ENCODE measurements around the gene OSBP2.
A peak's percentile ranks its signal among the peaks of the same experiment; 100 is the strongest.

Gene OSBP2

DNA sequence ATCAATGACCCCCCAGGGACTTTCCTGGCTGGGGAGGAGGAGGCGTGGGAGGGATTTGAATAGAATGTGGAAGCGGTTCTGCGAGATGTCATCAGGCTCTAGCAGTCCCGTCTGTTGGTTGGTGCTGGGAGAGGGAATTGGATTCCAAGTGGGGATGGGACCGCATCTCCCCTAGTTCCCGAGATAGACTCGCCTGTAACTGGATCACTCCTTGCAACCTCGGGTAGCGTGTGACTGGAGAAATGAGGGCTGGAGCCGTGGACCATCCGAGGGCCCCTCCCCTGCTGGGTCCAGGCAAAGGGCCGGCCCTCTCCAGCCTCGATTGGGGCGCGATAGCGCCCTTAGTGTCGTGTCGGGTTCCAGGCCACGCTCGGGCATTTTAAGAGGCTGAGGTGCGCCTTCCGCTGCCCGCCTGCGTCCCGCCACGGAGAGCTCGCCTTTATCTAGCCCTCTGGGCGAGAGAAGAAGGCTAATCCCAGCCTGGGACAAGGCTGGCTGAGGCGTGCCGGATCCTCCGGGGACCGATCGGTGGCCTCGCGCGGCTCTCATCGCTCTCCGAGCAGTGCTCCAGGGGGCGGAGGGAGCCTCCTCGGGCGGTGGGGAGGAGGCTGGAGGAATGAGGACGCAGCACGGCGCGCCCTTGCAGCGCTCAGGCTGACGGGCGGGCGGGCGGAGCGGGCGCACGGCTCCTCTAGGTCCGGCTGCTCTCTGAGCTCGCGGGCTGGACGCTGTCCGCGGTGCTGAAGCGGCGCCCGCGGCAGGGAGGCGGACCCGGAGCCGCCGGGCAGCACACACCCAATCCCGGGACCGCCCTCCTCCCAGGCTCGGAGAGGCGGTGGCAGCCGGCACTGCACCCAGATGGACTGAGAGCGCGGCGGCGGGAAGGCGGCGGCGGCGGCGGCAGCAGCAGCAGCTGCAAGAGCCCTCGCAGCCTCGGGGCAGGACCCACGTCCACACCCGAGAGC is 107.8 kb downstream of the OSBP2 start:
- peak; percentile 63 for DNase-seq (ENCODE audit: low read depth)
- TF ChIP-seq, protein P1, sequence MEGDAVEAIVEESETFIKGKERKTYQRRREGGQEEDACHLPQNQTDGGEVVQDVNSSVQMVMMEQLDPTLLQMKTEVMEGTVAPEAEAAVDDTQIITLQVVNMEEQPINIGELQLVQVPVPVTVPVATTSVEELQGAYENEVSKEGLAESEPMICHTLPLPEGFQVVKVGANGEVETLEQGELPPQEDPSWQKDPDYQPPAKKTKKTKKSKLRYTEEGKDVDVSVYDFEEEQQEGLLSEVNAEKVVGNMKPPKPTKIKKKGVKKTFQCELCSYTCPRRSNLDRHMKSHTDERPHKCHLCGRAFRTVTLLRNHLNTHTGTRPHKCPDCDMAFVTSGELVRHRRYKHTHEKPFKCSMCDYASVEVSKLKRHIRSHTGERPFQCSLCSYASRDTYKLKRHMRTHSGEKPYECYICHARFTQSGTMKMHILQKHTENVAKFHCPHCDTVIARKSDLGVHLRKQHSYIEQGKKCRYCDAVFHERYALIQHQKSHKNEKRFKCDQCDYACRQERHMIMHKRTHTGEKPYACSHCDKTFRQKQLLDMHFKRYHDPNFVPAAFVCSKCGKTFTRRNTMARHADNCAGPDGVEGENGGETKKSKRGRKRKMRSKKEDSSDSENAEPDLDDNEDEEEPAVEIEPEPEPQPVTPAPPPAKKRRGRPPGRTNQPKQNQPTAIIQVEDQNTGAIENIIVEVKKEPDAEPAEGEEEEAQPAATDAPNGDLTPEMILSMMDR (IDR thresholded peaks at IDR 0.05; ENCODE audit: control insufficient read depth, extremely low read depth, insufficient read depth) = no peak
- H3K4me3 ChIP-seq (ENCODE audit: low read depth, low read length) = peak overlapping the region; percentile 32

DNA sequence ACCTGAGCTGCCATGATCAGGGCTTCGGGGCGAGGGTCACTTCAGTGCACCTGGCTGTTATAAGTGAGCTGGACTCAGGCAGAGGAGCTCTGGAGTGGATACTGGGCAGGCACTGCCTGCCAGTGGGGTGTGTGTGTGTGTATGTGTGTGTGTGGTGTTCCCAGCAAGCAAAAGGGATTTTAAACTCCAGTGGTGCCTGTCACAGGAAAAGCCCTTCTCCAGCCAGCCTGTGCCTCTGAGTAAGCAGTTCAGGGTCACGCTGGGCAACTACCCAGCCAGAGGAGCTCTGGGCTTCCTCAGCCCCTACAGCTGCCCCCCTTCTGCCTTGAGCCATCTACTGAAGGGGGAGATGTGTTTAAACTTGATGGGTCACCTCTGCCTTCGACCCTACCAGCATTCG is 109.0 kb downstream of the OSBP2 start:
- TF ChIP-seq, protein P1 (IDR thresholded peaks at IDR 0.05; ENCODE audit: control insufficient read depth, extremely low read depth, insufficient read depth) = no peak
- H3K4me3 ChIP-seq (ENCODE audit: low read depth, low read length) = no peak overlapping the region
- DNase-seq (ENCODE audit: low read depth) = no peak

DNA sequence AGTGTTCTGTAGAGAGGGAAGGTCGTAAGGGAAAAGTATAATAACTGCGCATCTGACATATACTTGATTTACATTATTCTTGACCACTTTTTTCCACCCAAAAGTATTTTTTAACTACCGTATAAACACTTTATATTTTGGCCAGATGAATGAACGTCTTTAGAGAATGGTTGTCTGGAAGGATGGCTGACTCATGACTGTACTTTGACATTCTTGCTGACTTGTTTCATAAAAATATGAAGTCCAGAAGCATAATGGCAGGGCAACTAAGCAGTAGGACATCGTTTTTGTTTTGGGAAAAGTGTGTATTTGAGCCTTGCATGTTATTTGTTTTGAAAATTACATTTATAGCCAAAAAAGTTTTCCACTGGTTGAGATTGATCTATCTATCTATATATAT is 110.0 kb downstream of the OSBP2 start:
- H3K4me3 ChIP-seq (ENCODE audit: low read depth, low read length) = no peak overlapping the region
- DNase-seq (ENCODE audit: low read depth) = no peak
- TF ChIP-seq, protein P1 (IDR thresholded peaks at IDR 0.05; ENCODE audit: control insufficient read depth, extremely low read depth, insufficient read depth) = no peak

DNA sequence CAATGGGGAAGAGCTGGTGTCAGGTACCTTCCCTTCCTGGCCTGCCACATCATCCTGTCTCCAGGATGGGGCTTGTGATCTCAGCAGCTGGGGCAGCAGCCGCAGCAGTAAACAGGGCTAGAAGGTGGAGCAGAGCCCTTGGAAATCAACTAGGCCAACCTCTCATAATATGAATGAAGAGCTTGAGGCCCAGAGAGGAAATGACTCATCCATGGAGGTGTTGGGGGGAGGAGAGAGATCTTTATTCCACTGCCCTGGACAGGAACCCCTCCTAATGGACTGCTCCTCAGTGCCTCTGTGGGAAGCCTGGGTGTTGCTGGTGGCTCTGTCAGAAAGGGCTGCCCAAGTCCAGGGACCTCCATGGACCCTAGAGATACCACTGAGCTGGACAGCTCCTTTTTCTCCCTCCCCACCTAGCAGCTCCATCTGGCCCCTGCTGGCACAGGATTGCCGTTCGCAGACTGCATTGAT is 111.8 kb downstream of the OSBP2 start:
- H3K4me3 ChIP-seq (ENCODE audit: low read depth, low read length) = no peak overlapping the region
- DNase-seq (ENCODE audit: low read depth) = no peak
- TF ChIP-seq, protein P1 (IDR thresholded peaks at IDR 0.05; ENCODE audit: control insufficient read depth, extremely low read depth, insufficient read depth) = no peak

DNA sequence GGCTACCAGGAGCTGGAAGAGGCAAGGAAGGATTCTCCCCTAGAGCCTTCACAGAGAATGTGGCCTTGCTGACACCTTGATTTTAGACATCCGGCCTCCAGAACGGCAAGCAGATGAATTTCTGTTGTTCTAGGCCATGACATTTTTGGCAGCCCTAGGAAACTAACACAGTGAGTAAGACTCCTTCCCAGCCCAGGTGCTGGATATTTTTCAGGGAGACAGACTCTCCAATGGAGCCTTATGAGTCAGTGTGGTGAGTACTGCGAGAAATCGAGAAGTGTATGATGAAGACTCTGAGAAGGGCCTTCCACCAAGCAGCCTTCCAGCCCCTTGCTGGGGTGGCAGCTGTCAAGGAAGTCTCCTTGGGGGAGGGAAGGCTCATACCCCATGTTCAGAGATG is 114.4 kb downstream of the OSBP2 start:
- no peak overlapping the region for H3K4me3 ChIP-seq (ENCODE audit: low read depth, low read length)
- no peak for DNase-seq (ENCODE audit: low read depth)
- TF ChIP-seq, protein P1 (IDR thresholded peaks at IDR 0.05; ENCODE audit: control insufficient read depth, extremely low read depth, insufficient read depth) = no peak

DNA sequence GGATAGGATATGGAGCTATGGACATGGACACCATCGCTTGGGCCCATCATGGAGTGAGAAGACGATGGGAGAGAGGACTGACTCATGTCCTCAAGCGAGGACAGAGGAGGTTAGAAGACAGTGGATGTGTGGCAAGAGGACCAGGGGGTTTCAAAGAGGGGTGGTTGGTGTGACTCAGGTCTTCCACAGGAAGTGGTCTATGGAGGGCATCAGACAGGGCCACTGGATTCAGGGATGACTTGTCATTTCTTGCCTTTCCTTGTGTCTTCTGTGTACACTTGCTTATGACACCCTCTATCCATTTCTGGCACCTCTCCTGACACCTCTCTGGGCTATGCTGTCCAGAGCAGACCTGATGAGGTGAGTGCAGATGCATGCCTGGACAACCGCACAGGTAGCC is 115.4 kb downstream of the OSBP2 start:
- no peak for DNase-seq (ENCODE audit: low read depth)
- H3K4me3 ChIP-seq (ENCODE audit: low read depth, low read length) = no peak overlapping the region
- TF ChIP-seq, protein P1 (IDR thresholded peaks at IDR 0.05; ENCODE audit: control insufficient read depth, extremely low read depth, insufficient read depth) = no peak
